Tibial artery (tissue), 4 donors: ENCODE results near the gene AZGP1.
"Not testable (repeated sequence)": the region's sequence is repeated elsewhere in the genome, so short reads cannot be mapped to it uniquely, and the experiment has no call there.

Source experiments
- DNase-seq, 2 donors: peaks; one replicate each; pipeline ENCODE4 v3.0.0-alpha.2; 2019
- H3K27ac ChIP-seq, 2 donors: fragments of 200-600 bp; sonication (generic) in 1 of 2; 1 replicate in 1 of 2; 2 replicates in 1 of 2; pipeline ENCODE4 v1.5.1; 2018 to 2019; ENCODE audit warnings: mild to moderate bottlenecking in 1 of 2
- H3K27me3 ChIP-seq, 2 donors: fragments of 200-600 bp; sonication (generic) in 1 of 2; one replicate each; pipeline versions ENCODE4 v1.5.1 to v1.6.0; 2016 to 2019
- H3K36me3 ChIP-seq, 3 donors: fragments of 200-600 bp; sonication (generic) in 2 of 3; one replicate each; pipeline ENCODE4 v1.5.1; 2016 to 2019; ENCODE audit warnings: mild to moderate bottlenecking in 2 of 3
- H3K4me1 ChIP-seq, 4 donors: fragments of 200-600 bp; sonication (generic) in 2 of 4; 1 replicate in 3 of 4; 2 replicates in 1 of 4; pipeline ENCODE4 v1.5.1; 2016 to 2019
- H3K4me3 ChIP-seq, 2 donors: fragments of 200-600 bp; sonication (generic) in 1 of 2; 1 replicate in 1 of 2; 2 replicates in 1 of 2; pipeline ENCODE4 v1.5.1; 2018 to 2019; ENCODE audit warnings: mild to moderate bottlenecking in 2 of 2
- H3K9me3 ChIP-seq, 3 donors: fragments of 200-600 bp; sonication (generic) in 1 of 3; one replicate each; pipeline ENCODE4 v1.5.1; 2016 to 2019
- intact Hi-C: fragments of 100-400 bp; cut with DNase I; formaldehyde crosslinking; loops from one replicate; pipeline ENCODE4 v1.15.0; 2023; ENCODE audit warnings: low total_unique reads
- TF ChIP-seq, protein P1 (sequence below), 2 experiments: fragments of 200-600 bp in 1 of 2; fragments of 450-650 bp in 1 of 2; IDR thresholded peaks; one replicate each; pipeline ENCODE4 v1.5.1; 2017 to 2019; ENCODE audit warnings: antibody characterized with exemption in 2 of 2, mild to moderate bottlenecking in 1 of 2, moderate library complexity in 1 of 2

AZGP1 gene

GRCh38 chr7:99996755-99997544 is 21.1 kb upstream of the AZGP1 start:
- peak overlapping the region; percentile 54 to 60 for H3K4me3 ChIP-seq
- peak overlapping the region; percentile 48 to 68 for H3K27ac ChIP-seq
- intact Hi-C loops = loop anchor here (10.0 kb wide), 1 partner anchor 82 kb away; the partner anchor contains the start of gene TRIM4
- H3K27me3 ChIP-seq = peaks cover 0 to 6% of the 10 kb centered on the region in 2 donors
- TF ChIP-seq, protein P1, sequence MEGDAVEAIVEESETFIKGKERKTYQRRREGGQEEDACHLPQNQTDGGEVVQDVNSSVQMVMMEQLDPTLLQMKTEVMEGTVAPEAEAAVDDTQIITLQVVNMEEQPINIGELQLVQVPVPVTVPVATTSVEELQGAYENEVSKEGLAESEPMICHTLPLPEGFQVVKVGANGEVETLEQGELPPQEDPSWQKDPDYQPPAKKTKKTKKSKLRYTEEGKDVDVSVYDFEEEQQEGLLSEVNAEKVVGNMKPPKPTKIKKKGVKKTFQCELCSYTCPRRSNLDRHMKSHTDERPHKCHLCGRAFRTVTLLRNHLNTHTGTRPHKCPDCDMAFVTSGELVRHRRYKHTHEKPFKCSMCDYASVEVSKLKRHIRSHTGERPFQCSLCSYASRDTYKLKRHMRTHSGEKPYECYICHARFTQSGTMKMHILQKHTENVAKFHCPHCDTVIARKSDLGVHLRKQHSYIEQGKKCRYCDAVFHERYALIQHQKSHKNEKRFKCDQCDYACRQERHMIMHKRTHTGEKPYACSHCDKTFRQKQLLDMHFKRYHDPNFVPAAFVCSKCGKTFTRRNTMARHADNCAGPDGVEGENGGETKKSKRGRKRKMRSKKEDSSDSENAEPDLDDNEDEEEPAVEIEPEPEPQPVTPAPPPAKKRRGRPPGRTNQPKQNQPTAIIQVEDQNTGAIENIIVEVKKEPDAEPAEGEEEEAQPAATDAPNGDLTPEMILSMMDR (IDR thresholded peaks at IDR 0.05) = no peak
- DNase-seq = peak in 1 of 2 donors; percentile 48
- no peaks in the 10 kb centered on the region for H3K9me3 ChIP-seq
- H3K36me3 ChIP-seq = no peaks in the 10 kb centered on the region
- H3K4me1 ChIP-seq = peaks cover 0 to 11% (median 5%) of the 10 kb centered on the region in 4 donors

- intact Hi-C loops = loop anchor here (10.0 kb wide), 1 partner anchor 80 kb away; the partner anchor contains the start of gene TRIM4
- H3K36me3 ChIP-seq = no peaks in the 10 kb centered on the region
- DNase-seq = no peak
- no peaks in the 10 kb centered on the region for H3K9me3 ChIP-seq
- H3K27me3 ChIP-seq = peaks cover 0 to 15% of the 10 kb centered on the region in 2 donors
- peaks cover 0 to 19% (median 9%) of the 10 kb centered on the region in 4 donors for H3K4me1 ChIP-seq
- TF ChIP-seq, protein P1 (IDR thresholded peaks at IDR 0.05) = no peak
- H3K4me3 ChIP-seq = no peak overlapping the region
- no peak overlapping the region for H3K27ac ChIP-seq
Observed at GRCh38 chr7:99994819-99995218, 19.0 kb upstream of the AZGP1 start.

DNA sequence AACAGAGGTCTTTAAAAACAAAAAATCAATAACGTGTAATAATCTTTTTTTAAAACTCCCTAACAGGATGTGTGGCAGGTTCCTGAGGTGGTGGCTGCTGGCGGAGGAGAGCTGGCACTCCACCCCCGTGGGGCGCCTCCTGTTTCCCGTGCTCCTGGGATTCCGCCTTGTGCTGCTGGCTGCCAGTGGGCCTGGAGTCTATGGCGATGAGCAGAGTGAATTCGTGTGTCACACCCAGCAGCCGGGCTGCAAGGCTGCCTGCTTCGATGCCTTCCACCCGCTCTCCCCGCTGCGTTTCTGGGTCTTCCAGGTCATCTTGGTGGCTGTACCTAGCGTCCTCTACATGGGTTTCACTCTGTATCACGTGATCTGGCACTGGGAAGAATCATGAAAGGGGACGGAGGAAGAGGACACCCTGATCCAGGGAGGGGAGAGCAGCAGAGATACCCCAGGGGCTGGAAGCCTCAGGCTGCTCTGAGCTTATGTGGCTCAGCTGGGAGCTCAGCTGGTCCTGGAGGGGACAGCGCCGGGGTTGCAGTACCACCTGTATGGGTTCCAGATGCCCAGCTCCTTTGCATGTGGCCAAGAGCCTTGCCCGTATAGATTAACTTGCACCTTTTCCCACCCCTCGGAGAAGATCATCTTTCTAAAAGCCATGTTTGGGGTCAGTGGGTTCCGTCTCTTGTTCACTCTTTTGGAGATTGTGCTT is 16.7 kb upstream of the AZGP1 start:
- Histone ChIP-seq H3K27me3 (peaks cover 0 to 15% of the 10 kb centered on the region in 2 donors), H3K27ac (no peak overlapping the region), H3K4me3 (no peak overlapping the region), H3K4me1 (peaks cover 0 to 14% (median 7%) of the 10 kb centered on the region in 4 donors), H3K36me3 (no peaks in the 10 kb centered on the region), H3K9me3 (no peaks in the 10 kb centered on the region)
- TF ChIP-seq, protein P1 (IDR thresholded peaks at IDR 0.05) = no peak
- no peak for DNase-seq
- intact Hi-C loops = loop anchor here (10.0 kb wide), 1 partner anchor 78 kb away; the partner anchor contains the start of gene TRIM4

DNA sequence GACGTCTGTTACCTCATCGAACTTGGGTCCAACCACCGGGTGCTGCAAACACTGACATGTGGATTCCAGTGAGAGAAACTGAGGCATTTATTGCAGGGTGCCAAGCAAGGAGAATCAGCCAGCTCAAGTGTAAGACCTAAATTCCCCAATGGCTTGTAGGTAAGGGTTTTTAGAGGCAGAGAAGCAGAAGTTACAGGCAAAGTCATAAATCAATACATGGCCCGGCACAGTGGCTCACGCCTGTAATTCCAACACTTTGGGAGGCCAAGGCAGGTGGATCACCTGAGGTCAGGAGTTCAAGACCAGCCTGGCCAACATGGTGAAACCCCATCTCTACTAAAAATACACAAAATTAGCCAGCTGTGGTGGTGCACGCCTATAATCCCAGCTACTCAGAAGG is 15.7 kb upstream of the AZGP1 start:
- not testable (repeated sequence) for H3K27ac ChIP-seq, H3K4me1 ChIP-seq, H3K4me3 ChIP-seq, DNase-seq, H3K36me3 ChIP-seq, H3K9me3 ChIP-seq
- intact Hi-C loops = loop anchor here (10.0 kb wide), 1 partner anchor 77 kb away; the partner anchor contains the start of gene TRIM4
- H3K27me3 ChIP-seq = peaks cover 0 to 15% of the 10 kb centered on the region in 2 donors

DNA sequence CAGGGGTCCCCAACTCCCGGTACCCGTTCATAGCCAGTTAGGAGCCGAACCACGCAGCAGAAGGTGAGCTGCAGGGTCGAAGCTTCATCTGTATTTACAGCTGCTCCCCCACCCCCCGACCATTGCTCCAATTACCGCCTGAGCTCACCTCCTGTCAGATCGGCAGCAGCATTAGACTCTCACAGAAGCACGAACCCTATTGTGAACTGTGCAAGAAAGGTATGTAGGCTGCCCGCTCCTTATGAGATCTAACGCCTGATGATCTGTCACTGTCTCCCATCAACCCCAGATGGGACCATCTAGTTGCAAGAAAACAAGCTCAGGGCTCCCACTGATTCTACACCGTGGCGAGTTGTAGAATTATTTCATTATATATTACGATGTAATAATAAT is 14.6 kb upstream of the AZGP1 start:
- intact Hi-C loops = loop anchor here (10.0 kb wide), 1 partner anchor 76 kb away; the partner anchor contains the start of gene TRIM4
- H3K9me3 ChIP-seq = no peaks in the 10 kb centered on the region
- peak overlapping the region; percentile 14 to 40 for H3K4me3 ChIP-seq
- DNase-seq = no peak
- H3K27ac ChIP-seq = no peak overlapping the region
- H3K36me3 ChIP-seq = no peaks in the 10 kb centered on the region
- H3K27me3 ChIP-seq = peaks cover 0 to 15% of the 10 kb centered on the region in 2 donors
- TF ChIP-seq, protein P1 (IDR thresholded peaks at IDR 0.05) = no peak
- H3K4me1 ChIP-seq = peaks cover 0 to 8% (median 4%) of the 10 kb centered on the region in 4 donors
